Epithelial cell of proximal tubule (primary cell): ENCODE data around the gene THOC6. TPM values are rescaled to one million over a fixed set of nuclear protein-coding genes. Genes with fewer than 3 reads are reported as not detected.

Source experiments
- DNase-seq: peaks from one replicate; pipeline ENCODE4 v3.0.0-alpha.2; 2011; ENCODE audit warnings: low read depth
- H3K4me3 ChIP-seq: 2 replicates; pipeline ENCODE4 v1.5.1; 2011; ENCODE audit warnings: low read depth, mild to moderate bottlenecking, low read length
- CTCF ChIP-seq: conservative IDR thresholded peaks from 2 replicates; pipeline ENCODE4 v1.5.1; 2012; ENCODE audit warnings: low read depth, mild to moderate bottlenecking, low read length
- total RNA-seq: library from RNA; depleted of rRNA; stranded (reverse); fragments of >200 nt; gene quantifications from 2 replicates; pipeline ENCODE4 v1.2.3, GENCODE V29; 2015

THOC6 gene
- total RNA-seq, 1 donor from 2014 or later: 19.0 TPM

- DNase-seq: no peak
- TF ChIP-seq CTCF: no peak
Measured at GRCh38 chr16:2985462-2985861, 38.4 kb upstream of the THOC6 start.

GRCh38 chr16:2985893-2986355 is 37.9 kb upstream of the THOC6 start:
- DNase-seq: no peak
- TF ChIP-seq CTCF: no peak

More at GRCh38 chr16:2985462-2985861, 38.4 kb upstream of the THOC6 start:
- no peak overlapping the region for H3K4me3 ChIP-seq

GRCh38 chr16:2986623-2987188 is 37.1 kb upstream of the THOC6 start:
- no peak overlapping the region for H3K4me3 ChIP-seq
- DNase-seq: no peak
- no peak for TF ChIP-seq CTCF

More at GRCh38 chr16:2985893-2986355, 37.9 kb upstream of the THOC6 start:
- H3K4me3 ChIP-seq: no peak overlapping the region

GRCh38 chr16:2987286-2987685 is 36.5 kb upstream of the THOC6 start:
- no peak for DNase-seq
- no peak overlapping the region for H3K4me3 ChIP-seq
- TF ChIP-seq CTCF: no peak

GRCh38 chr16:2987833-2988232 is 36.0 kb upstream of the THOC6 start:
- no peak overlapping the region for H3K4me3 ChIP-seq
- no peak for DNase-seq
- no peak for TF ChIP-seq CTCF

- H3K4me3 ChIP-seq: no peak overlapping the region
- DNase-seq: no peak
- TF ChIP-seq CTCF: no peak
Measured at GRCh38 chr16:2988590-2989099, 35.2 kb upstream of the THOC6 start.

- no peak for DNase-seq
- no peak overlapping the region for H3K4me3 ChIP-seq
- TF ChIP-seq CTCF: no peak
Measured at GRCh38 chr16:2990891-2991290, 32.9 kb upstream of the THOC6 start.
